A172 (cell line): ENCODE results near the gene NEK5. TPM values are rescaled to one million over a fixed set of nuclear protein-coding genes. Genes with fewer than 3 reads are reported as not detected.
"Not testable (repeated sequence)": the region's sequence is repeated elsewhere in the genome, so short reads cannot be mapped to it uniquely, and the experiment has no call there.

Source experiments
- DNase-seq: peaks from one replicate; pipeline ENCODE4 v3.0.0-alpha.2; 2015; ENCODE audit warnings: low spot score
- total RNA-seq: library from RNA; depleted of rRNA; stranded (reverse); fragments of >200 nt; shearing (Covaris generic); gene quantifications from 2 replicates; pipeline ENCODE4 v1.2.3, GENCODE V29; 2014

The NEK5 gene
- total RNA-seq, 1 experiment from 2014 or later: not detected

DNA sequence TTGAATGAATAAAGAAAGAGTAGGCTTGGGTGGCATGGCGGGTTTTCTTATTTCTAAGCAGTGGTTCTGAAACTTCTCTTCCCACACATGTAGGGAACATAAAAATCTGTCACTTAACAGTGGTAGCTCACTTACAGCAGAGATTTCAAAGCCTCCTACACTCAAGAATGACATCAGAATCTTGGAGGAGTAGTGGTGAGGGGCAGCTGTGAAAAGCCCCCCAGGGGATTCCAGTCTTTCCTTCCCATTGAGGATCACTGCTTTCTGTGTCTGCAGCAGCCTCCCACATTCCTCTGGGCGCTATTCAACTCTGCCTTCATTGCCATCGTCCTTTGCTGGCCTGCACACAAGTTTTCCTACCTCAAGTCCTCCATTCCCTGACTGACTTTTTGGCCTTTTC lies 8.6 kb upstream of the NEK5 start:
- no peak for DNase-seq

DNA sequence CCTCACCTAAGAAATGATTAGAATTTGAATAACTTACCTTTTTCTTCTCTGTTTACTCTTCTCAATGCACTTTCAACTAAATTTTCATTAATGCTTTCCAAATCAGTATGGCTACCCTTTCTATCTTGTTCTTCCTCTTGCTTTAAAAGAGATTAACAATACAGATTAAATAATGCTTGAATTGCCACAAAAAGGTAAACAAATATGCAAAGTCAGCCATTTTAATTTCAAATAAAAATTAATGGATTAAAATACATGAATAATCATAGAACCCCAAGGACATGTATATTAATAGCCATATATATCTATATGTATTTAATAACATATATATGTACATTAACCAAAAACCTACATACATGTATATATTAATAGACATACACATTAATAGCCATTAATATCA lies 7.9 kb upstream of the NEK5 start:
- no peak for DNase-seq

DNA sequence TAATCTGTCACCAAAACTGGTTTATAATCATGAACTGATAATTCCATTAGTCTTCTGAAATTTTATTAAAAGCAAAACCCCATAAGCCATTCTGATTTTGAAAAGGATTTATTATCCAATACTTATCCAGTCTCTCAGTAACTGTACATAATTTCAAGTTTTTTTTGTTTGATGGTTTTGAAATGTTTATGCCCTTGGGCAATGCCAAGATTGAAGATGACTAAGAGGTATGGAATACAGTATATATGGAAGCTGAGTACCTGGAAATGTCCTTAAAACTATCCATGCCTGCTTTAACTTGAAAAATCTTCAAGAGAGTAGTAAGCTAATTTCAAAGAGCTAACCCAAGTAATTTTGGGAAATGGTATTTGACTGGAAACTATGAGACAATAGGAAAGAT lies 1.8 kb upstream of the NEK5 start:
- DNase-seq: no peak

DNA sequence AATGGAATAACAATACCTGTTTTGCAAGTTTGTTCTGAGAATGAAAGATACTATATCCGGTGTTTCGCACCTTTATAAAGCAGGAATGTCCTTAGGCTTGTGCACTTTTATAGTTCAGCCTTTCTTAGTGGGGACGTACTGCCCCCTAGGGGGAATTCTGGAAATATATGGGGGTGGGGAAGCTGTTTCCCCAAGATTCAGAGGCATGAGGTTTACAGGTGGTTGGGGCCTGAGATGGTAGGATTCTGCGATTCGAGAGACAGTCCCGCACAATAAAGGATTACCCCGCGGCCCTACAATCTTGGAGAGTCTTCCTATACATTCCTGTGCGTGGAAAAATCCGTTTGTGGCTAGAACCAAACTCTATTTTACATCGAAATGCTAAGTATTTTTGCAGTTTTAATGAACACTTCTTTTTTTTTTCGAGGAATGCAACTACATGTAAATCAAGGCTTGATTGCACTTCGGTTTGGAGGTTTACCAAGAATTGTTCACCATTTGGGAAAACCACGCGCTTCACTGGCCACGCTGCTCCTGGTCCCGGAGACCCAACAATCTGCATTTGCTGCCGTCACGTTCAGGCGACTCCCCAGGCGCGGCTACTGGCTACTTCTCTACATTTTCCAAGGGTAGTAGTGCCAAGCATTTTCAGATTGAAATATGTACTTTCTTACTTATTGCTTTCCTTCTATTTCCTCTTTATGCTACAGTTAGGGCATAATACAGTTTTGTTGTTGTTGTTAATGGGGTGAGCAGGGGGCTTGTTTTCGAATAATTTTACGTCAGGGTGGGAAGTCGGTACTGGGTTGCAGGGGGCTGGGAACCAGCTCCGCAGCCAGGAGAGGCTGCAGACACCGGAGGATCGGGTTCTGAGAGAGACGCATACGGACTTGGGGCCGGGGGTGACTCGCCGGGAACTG lies 830 bp downstream of the NEK5 start:
- DNase-seq: peak; percentile 55

DNA sequence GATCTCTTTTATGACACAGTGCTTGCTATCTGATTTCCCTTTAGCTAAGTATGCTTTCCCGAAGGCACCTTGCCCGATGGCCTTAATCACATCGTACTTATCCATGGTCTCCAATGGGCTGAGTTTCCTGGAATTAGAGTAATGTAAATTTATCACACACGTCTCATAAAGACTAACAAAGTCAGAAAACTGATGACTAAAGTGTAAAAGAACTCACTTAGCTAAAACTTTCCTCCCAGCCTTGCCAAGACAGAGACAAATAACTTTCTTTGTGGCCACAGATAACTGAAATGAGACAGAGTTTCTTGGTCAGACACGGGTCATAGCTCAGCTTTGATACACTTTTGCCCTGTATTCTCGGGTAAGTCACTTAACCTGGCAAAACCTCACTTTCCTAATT lies 1.5 kb downstream of the NEK5 start:
- no peak for DNase-seq

DNA sequence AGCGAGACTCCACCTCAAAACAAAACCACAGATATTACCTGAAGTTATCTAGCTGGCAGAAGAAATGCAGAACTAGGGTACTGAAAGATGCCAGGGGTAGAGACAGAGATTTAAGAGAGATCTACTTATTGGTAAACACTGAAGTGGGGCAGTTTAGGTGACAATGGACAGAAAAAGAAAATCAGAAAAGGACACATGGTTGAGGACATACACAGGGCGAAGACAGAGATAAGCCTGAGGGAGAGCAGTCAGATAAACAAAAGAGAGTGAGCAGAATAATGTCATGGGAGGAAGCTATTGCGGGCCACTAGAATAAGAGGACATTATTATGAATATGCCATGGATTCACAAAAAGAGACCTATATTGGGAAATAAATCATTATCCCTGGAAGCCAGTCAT lies 3.3 kb downstream of the NEK5 start:
- no peak for DNase-seq

DNA sequence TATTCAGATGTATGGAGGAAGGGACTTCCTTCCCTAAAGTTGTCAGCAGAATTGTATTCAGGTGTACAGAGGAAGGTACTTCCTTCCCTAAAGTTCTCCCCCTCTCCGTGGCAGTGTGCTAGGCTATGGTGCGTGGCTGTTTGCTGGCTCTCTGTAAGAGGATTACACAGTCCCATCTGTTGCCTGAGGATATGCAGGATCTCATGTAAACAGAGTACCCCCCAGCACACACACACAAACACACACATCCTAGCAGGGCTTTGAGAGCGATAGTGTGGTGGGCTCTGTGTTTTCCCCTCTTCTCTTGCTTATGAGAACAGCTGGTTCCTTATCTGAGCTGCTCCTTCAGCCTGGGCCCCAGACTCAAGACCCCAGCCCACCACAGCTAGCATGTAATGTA lies 10.3 kb downstream of the NEK5 start:
- DNase-seq: no peak

DNA sequence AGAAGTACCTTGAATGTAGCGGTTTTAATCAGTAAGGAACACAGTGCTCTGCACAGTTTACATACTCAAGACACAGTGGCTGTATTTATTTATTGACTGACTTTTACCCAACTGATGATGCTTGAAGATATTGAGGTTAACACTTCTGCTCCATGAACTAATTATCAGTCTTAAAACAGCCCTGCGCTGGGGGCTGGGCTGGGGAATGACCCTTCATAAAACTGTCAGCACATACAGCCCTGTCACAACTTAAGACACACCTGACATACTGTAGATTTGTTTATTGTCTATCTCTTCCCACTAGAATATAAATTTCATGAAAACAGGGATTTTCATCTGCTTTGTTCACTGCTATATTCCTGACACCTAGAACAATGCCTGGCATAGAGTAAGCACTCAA lies 10.8 kb downstream of the NEK5 start:
- DNase-seq: no peak

DNA sequence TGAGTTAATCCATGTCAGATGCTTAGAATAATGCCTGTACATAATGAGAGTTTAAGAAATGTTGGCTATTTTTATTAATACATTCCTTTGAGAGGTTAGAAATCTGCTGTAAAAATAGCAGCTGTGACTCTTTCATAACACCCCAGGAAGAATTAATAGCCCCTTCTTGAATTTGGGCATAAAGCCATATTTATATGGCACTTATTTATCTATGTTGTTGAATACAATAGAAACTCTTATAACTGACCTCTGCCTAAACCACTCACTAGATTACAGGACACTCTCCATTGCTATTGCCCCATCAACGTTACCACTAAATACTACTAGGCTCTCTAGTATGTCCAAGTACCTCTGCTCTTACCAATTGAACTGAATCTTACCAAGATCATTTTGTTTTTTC lies 16.3 kb downstream of the NEK5 start:
- no peak for DNase-seq

DNA sequence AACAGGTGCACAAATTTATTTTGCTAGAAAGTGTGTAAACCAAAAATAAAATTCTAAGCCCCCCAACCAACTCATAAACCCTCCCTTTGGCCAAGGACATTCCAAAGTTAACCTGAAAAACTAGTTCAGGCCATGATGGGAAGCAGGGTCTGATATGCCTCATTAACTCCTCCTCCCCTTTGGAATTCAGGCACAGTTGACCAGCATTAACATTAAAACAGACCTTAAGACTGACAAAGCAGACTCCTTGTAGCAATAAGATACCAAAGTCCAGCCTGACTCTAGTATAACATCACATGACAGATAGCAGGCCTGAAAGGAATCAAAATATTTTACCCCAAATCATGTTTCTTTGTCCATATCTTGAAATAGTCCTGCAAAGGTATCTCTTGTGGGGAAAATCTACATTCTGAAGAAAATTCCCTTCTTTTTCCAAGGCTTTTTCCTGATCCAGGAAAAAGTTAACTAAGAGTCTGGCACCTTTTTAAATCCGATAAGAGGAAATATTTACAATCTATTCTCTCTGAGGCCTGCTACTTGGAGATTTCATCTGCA lies 19.7 kb downstream of the NEK5 start:
- no peak for DNase-seq

DNA sequence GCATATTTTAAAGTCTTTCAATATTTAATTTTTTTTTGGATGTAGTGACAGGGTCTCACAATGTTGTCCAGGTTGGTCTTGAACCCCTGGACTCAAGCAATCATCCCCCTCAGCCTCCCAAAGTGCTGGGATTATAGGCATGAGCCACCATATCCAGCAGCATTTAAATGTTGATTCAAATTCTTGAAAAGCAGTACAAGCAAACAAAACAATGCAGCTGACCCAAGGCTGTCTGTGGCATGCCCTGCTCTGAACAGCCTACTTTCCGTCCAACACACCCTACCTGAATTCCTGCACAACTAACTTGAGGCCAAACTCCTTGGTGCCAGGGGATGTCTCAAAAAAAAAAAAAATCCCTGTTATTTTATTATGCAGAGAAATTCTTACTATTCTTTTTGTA lies 23.0 kb downstream of the NEK5 start:
- DNase-seq: no peak

DNA sequence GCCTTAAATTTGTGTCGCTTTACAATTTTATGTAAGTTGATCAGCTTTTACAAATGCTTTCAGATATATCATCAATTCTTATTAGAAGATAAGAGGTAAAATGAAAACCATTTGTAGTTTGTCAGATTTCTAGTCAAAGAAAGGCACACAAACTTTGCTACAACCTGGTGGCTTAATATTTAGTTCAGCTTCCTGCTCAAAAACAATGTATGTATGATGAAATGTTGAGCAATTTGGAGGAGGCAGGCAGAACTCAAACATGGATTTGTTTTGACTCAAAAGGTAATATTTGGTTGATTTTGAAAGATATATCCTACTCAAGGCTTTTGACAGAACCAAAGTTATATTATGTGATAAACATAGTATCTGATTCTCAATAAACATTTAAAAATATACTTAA lies 24.2 kb downstream of the NEK5 start:
- no peak for DNase-seq

DNA sequence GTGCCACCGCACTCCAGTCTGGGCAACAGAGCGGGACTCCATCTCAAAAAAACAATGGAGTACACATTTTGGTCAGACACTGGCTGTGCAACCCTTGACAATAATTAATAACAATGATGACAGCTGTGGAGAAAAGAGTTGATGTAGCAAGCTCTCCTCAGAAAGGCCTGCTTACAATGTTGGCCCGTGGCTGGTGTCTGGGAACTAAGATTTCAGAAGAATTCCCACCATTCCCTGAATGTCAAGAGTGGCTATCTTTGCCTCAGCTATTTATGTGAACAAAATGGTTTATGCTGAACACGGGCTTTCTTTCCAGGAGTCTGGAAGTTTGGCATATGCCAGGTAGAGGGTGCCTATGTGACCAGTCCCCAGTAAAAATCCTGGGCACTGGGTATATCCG lies 25.5 kb downstream of the NEK5 start:
- DNase-seq: no peak

DNA sequence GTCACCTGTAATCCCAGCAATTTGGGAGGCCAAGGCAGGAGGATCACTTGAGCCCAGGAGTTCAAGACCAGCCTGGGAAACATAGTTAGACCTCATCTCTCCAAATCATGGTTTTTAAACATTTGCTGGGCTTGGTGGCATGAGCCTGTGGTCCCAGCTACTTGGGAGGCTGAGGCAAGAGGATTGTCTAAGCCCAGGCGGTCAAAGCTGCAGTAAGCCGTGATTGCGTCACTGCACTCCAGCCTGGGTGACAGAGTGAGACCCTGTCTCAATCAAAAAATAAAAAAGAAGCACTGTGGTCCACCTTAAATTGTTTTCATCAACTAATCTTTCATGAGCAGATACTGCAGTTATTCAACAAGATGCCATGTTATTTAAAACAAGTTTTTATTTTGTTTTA lies 26.4 kb downstream of the NEK5 start:
- not testable (repeated sequence) for DNase-seq

DNA sequence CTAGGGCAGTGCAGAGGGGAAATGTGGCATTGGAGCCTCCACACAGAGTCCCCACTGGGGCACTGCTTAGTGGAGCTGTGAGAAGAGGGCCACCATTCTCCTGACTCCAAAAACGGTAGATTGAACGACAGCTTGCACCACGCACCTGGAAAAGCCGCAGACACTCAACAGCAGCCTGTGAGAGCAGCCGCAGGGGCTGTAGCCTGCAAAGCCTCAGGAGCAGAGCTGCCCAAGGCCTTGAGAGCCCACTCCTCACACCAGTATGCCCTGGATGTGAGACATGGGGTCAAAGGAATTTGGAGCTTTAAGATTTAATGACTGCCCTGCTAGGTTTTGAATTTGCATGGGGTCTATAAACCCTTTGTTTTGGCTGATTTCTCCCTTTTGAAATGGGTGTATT lies 31.7 kb downstream of the NEK5 start:
- DNase-seq: no peak

DNA sequence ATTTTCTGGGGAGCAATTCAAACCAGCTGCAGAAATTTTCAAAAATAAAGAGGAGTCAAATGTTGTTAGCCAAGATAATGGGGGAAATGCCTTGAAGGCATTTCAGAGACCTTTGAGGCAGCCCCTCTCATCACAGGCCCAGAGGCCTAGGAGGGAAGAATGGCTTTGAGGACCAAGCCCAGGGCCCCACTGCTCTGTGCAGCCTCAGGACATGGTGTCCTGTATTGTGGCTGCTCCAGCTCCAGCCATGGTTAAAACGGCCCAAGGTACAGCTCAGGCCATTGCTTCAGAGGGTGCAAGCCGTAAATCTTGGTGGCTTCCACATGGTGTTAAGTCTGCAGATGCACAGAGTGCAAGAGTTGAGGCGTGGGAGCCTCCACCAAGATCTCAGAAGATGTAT lies 32.1 kb downstream of the NEK5 start:
- DNase-seq: no peak

DNA sequence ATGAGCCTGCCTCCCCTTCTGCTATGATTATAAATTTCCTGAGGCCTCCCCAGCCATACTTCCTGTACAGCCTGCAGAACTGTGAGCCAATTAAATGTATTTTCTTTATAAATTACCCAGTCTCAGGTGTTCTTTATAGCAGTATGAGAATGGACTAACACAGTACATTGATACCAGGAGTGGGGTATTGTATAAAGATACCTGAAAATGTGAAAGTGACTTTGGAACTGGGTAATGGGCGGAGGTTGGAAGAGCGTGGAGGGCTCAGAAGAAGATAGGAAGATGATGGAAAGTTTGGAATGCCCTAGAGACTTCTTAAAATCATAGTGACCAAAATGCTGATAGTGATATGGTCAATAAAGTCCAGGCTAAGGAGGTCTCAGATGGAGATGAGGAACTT lies 32.8 kb downstream of the NEK5 start:
- DNase-seq: no peak

DNA sequence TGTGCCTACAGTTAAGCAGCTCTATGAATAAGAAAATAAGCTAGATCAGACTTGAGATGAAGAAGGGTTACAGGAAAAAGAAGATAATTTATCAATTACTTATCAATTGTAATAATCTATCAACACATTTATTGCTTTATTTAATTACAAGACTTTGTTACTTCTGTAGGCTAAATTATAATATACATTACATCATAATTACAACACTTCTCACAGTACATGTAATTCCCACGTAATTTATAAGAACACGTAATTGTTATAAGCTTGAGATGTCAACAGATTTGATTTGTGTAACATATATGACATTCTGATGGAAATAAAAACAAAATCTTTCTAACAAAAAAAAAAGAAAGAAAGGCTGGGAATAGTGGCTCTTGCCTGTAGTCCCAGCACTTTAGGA lies 36.8 kb downstream of the NEK5 start:
- no peak for DNase-seq

DNA sequence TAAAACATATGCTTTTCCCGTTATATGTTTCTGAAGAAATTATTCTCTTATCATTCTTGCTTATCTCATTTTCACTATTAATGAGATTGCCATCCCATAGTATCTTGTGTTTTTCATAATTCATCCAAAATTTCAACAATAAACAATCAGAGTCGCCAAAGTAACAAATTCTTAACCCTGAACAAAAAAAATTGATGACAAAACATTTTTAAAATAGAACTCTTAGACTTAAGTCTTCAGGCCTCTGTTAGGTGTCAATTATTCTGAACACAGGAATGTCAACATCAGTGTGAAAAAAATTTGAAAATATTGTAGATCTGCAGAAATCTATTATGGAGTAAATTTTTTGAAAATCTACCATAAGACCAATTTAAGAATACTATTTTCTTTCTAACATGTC lies 37.4 kb downstream of the NEK5 start:
- DNase-seq: no peak

DNA sequence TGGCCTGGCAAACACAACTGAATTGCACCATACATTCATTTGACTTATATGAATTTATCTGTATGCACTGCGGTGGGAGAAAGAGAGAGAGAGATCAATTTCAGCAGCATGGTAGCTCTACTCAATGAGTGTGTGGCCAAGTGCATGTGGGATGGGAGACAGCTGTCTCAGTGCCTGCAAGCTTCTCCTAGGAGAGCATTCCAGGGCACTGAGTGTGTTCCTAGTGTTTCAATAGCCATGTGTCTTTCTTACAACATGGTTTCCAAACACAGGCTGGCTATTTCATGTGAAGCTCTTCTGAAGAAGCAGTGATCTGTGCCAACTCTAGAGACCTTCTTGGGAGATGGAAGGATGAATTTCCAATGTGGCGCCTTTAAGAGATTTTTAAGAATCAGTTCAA lies 43.5 kb downstream of the NEK5 start:
- peak; percentile 4 for DNase-seq

DNA sequence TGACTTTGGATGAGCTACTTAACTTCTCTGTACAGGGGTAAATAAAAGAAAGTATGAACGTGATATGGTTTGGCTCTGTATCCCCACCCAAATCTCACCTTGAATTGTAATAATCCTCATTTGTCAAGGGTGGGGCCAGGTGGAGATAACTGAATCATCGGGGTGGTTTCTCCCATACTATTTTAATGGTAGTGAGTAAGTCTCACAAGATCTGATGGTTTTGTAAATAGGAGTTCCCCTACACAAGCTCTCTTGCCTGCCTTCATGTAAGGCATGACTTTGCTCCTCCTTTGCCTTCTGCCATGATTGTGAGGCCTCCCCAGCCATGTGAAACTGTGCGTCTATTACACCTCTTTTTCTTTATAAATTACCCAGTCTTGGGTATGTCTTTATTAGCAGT lies 43.9 kb downstream of the NEK5 start:
- DNase-seq: not testable (repeated sequence)

DNA sequence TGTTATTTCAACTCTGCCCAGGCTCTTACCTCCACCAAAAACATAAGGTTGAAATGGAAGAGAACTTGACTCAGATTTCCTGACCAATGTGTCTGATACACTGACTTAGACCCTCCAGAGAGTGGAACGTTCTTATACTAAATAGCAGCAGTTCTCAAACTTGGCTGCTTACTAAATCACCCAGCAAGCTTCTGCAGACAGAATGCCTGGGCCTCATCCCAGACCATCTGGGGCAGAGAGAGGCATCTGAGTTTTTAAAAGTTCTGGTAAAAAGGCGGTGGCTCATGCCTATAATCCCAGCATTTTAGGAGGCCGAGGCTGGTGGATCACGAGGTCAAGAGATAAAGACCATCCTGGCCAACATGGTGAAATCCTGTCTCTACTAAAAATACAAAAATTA lies 46.3 kb downstream of the NEK5 start:
- DNase-seq: no peak

DNA sequence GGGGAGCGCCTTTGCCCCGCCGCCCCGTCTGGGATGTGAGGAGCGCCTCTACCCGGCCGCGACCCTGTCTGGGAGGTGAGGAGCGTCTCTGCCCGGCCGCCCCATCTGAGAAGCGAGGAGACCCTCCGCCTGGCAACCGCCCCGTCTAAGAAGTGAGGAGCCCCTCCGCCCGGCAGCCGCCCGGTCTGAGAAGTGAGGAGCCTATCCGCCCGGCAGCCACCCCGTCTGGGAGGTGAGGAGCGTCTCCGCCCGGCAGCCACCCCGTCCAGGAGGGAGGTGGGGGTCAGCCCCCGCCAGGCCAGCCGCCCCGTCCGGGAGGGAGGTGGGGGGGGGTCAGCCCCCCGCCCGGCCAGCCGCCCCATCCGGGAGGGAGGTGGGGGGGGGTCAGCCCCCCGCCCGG lies 49.0 kb downstream of the NEK5 start:
- DNase-seq: not testable (repeated sequence)
